Neural cell (in vitro differentiated cells): ENCODE measurements around the gene CSTF2. TPM values are rescaled to one million over a fixed set of nuclear protein-coding genes. Genes with fewer than 3 reads are reported as not detected.

Experiments used
- H2AFZ ChIP-seq: fragments of 200-600, 300-800 bp; sonication (generic), shearing (Covaris generic); 2 replicates; pipeline ENCODE4 v1.6.0; 2014; ENCODE audit warnings: low read depth, mild to moderate bottlenecking, antibody characterized with exemption, low read length, moderate library complexity
- H3F3A ChIP-seq: fragments of 200-600 bp; shearing (Covaris generic); 2 replicates; pipeline ENCODE4 v1.6.1; 2016; ENCODE audit warnings: mild to moderate bottlenecking, moderate library complexity, mixed read lengths, antibody characterized with exemption, low read length; ENCODE audit not compliant: insufficient read depth, poor library complexity, severe bottlenecking
- H3K27ac ChIP-seq: fragments of 200-600, 300-800 bp; sonication (generic), shearing (Covaris generic); 2 replicates; pipeline ENCODE4 v1.5.1; 2014; ENCODE audit warnings: mild to moderate bottlenecking, low read length, moderate library complexity
- H3K27me3 ChIP-seq: fragments of 300-800, 200-600 bp; sonication (generic), shearing (Covaris generic); 2 replicates; pipeline ENCODE4 v1.6.0; 2014; ENCODE audit warnings: mild to moderate bottlenecking, low read depth, low read length, moderate library complexity; ENCODE audit not compliant: insufficient read depth
- H3K36me3 ChIP-seq: fragments of 300-800, 200-600 bp; sonication (generic), shearing (Covaris generic); 2 replicates; pipeline ENCODE4 v1.5.1; 2014; ENCODE audit warnings: mild to moderate bottlenecking, antibody characterized with exemption, low read length, moderate library complexity; ENCODE audit not compliant: insufficient read depth
- H3K4me2 ChIP-seq: fragments of 300-800, 200-600 bp; sonication (generic), shearing (Covaris generic); 2 replicates; pipeline ENCODE4 v1.6.0; 2014; ENCODE audit warnings: mild to moderate bottlenecking, low read length
- H3K4me3 ChIP-seq: fragments of 300-800, 200-600 bp; sonication (generic), shearing (Covaris generic); 2 replicates; pipeline ENCODE4 v1.5.1; 2014; ENCODE audit warnings: mild to moderate bottlenecking, low read length, moderate library complexity
- H3K79me2 ChIP-seq: fragments of 200-600 bp; shearing (Covaris generic); replicated peaks from 2 replicates; pipeline ENCODE4 v1.6.0; 2014; ENCODE audit warnings: mild to moderate bottlenecking, low read length, moderate library complexity; ENCODE audit not compliant: insufficient read depth
- H3K9ac ChIP-seq: fragments of 300-800, 200-600 bp; sonication (generic), shearing (Covaris generic); 2 replicates; pipeline ENCODE4 v1.6.1; 2016; ENCODE audit warnings: mild to moderate bottlenecking, low read length, mixed read lengths
- H3K9me2 ChIP-seq: fragments of 200-600 bp; shearing (Covaris generic); 2 replicates; pipeline ENCODE4 v1.6.1; 2016; ENCODE audit warnings: mild to moderate bottlenecking, low read length, mixed read lengths; ENCODE audit not compliant: insufficient read depth
- H3K9me3 ChIP-seq: fragments of 200-600, 300-800 bp; sonication (generic), shearing (Covaris generic); 2 replicates; pipeline ENCODE4 v1.6.1; 2016; ENCODE audit warnings: mild to moderate bottlenecking, mixed run types, low read length, moderate library complexity, mixed read lengths
- H4K20me1 ChIP-seq: fragments of 200-600 bp; shearing (Covaris generic); 2 replicates; pipeline ENCODE4 v1.6.1; 2016; ENCODE audit warnings: mild to moderate bottlenecking, mixed run types; ENCODE audit not compliant: insufficient read depth
- CTCF ChIP-seq: fragments of 450-650 bp; IDR thresholded peaks from 2 replicates; pipeline ENCODE4 v1.5.1; 2014; ENCODE audit warnings: antibody characterized with exemption, mild to moderate bottlenecking, moderate library complexity; ENCODE audit not compliant: poor library complexity, severe bottlenecking
- EP300 ChIP-seq: fragments of 450-650 bp; conservative IDR thresholded peaks from 2 replicates; pipeline ENCODE4 v1.6.1; 2014; ENCODE audit warnings: antibody characterized with exemption, mild to moderate bottlenecking, moderate library complexity; ENCODE audit not compliant: poor library complexity, severe bottlenecking
- EZH2 ChIP-seq: fragments of 200-600, 300-800 bp; shearing (Covaris generic), sonication (generic); IDR thresholded peaks from 2 replicates; pipeline ENCODE4 v1.6.1; 2014; ENCODE audit warnings: antibody characterized with exemption, low read length, borderline replicate concordance, mild to moderate bottlenecking; ENCODE audit not compliant: insufficient read depth, poor library complexity, severe bottlenecking
- MXI1 ChIP-seq: fragments of 450-650 bp; conservative IDR thresholded peaks from 2 replicates; pipeline ENCODE4 v1.6.1; 2014; ENCODE audit warnings: antibody characterized with exemption, mild to moderate bottlenecking; ENCODE audit not compliant: poor library complexity, severe bottlenecking
- POLR2AphosphoS5 ChIP-seq: IDR thresholded peaks from 2 replicates; pipeline ENCODE4 v1.6.1; 2012
- RAD21 ChIP-seq: fragments of 450-650 bp; conservative IDR thresholded peaks from 2 replicates; pipeline ENCODE4 v1.6.1; 2014; ENCODE audit warnings: antibody characterized with exemption, mild to moderate bottlenecking, moderate library complexity
- REST ChIP-seq: IDR thresholded peaks from 2 replicates; pipeline ENCODE4 v1.6.1; 2012; ENCODE audit warnings: borderline replicate concordance
- SMC3 ChIP-seq: fragments of 450-650 bp; conservative IDR thresholded peaks from 2 replicates; pipeline ENCODE4 v1.6.1; 2014; ENCODE audit warnings: antibody characterized with exemption, mild to moderate bottlenecking, moderate library complexity; ENCODE audit not compliant: poor library complexity
- TAF1 ChIP-seq: IDR thresholded peaks from 2 replicates; pipeline ENCODE4 v1.6.1; 2012; ENCODE audit warnings: low read depth
- polyA plus RNA-seq: library from polyadenylated mRNA; depleted of rRNA; stranded (reverse); fragments of >200 nt; gene quantifications from 2 replicates; pipeline ENCODE4 v1.2.3, GENCODE V29; 2014

Gene CSTF2
- polyA plus RNA-seq, 1 donor from 2014 or later, result 19.2 TPM

DNA sequence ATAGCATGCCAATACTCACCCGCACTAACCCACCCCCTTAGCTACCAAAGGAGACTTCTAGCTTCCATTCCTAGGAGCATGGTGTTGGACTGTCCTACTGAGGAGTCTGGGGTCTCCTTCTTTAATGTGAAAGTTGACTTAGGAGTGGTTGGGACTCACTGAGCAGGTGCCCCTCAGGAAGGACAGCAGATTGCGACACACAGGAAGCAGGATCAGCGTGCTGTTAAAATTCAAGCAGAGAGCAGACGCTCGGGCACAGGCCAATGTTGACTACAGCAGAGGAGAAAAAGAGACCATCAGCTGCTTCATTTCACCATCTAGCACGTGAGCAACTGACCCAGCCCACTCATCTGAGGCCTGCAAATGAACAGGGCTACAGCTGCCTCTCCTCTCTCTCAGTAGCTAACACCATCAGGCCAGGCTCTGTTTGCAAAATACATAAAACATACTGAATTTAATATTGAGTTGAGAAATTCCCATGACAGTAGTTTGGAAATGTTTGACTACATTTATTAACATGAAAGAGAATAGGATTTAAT is 43.2 kb downstream of the CSTF2 start:
- Histone ChIP-seq H2AFZ (no peak overlapping the region), H3F3A (no peaks in the 10 kb centered on the region), H3K27ac (no peak overlapping the region), H3K27me3 (no peaks in the 10 kb centered on the region), H3K36me3 (no peaks in the 10 kb centered on the region), H3K4me2 (no peak overlapping the region), H3K4me3 (no peak overlapping the region), H3K9ac (no peak overlapping the region), H3K9me3 (no peaks in the 10 kb centered on the region), H3K9me2 (no peaks in the 10 kb centered on the region), H3K79me2 (no peaks in the 10 kb centered on the region), H4K20me1 (no peaks in the 10 kb centered on the region)
- no peak for TF ChIP-seq SMC3
- no peak for TF ChIP-seq POLR2AphosphoS5
- TF ChIP-seq RAD21, result no peak
- TF ChIP-seq CTCF, result no peak
- no peak for TF ChIP-seq EZH2
- TF ChIP-seq REST, result no peak
- no peak for TF ChIP-seq TAF1
- TF ChIP-seq EP300, result no peak
- no peak for TF ChIP-seq MXI1

- H3K4me2 ChIP-seq, result no peak overlapping the region
- H3K9ac ChIP-seq, result no peak overlapping the region
- H3K27ac ChIP-seq, result no peak overlapping the region
- H3K9me3 ChIP-seq, result no peaks in the 10 kb centered on the region
- H3F3A ChIP-seq, result no peaks in the 10 kb centered on the region
- TF ChIP-seq CTCF (no peak), EZH2 (no peak), EP300 (no peak), TAF1 (no peak), POLR2AphosphoS5 (no peak), SMC3 (no peak), MXI1 (no peak), RAD21 (no peak), REST (no peak)
- H4K20me1 ChIP-seq, result no peaks in the 10 kb centered on the region
- no peak overlapping the region for H2AFZ ChIP-seq
- no peaks in the 10 kb centered on the region for H3K79me2 ChIP-seq
- H3K4me3 ChIP-seq, result no peak overlapping the region
- no peaks in the 10 kb centered on the region for H3K36me3 ChIP-seq
- H3K9me2 ChIP-seq, result no peaks in the 10 kb centered on the region
- no peaks in the 10 kb centered on the region for H3K27me3 ChIP-seq
Observed at GRCh38 chrX:100864657-100865391, 44.6 kb downstream of the CSTF2 start.
